C1 segment of cervical spinal cord (tissue), 14 donors: ENCODE data around the gene VHLL.
A peak's percentile ranks its signal among the peaks of the same experiment; 100 is the strongest.

Experiments used
- DNase-seq, 14 donors: peaks; one replicate each; lab custom pipeline; 2025; lab: John Stamatoyannopoulos, UW

The VHLL gene

DNA sequence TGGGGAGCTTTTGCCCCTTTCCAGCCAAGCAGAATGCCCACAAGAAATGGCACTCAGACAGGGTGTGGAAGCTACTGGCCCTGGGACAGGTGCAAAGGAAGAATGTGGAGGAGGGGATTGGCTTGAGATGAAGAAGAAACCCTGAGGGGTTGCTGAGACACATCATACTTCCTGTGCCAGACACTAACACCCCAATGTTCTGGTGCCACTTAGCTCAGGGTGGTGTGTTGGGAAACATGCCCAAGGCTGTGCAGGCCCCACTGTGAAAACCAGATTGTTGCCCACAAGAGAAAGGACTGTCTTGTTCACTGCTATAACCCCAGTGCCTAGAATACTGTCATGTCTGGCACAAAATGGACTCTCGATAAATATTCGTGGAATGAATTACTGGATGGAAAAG lies 41.4 kb downstream of the VHLL start:
- peak in 2 of 14 donors; percentile 18 to 19 for DNase-seq

DNA sequence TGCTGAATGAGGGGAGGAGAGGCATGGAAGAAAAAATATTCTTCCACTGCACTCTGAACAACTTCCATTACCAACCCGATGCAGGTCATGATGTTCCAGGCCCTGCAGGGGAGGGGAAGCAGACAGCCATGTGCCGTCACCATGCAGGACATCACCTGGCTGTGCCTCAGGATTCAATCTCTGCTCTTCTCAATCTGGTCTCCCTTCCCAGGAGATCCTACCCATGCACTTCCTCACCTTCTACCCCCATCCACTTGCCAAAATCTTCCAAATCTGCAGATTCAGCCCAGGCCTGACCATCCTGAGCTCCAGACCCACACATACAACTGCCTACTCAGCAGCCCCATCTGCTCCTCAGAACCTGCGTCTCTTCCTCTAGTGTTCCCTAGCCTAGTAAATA lies 45.5 kb downstream of the VHLL start:
- peak in 1 of 14 donors; percentile 30 for DNase-seq

GRCh38 chr1:156251527-156251926 lies 47.6 kb downstream of the VHLL start:
- peak in 5 of 14 donors; percentile 18 to 45 (median 27) for DNase-seq

GRCh38 chr1:156249593-156249992 lies 49.5 kb downstream of the VHLL start:
- no peak for DNase-seq
